Measurements from ENCODE around the gene CD2AP.

DNA sequence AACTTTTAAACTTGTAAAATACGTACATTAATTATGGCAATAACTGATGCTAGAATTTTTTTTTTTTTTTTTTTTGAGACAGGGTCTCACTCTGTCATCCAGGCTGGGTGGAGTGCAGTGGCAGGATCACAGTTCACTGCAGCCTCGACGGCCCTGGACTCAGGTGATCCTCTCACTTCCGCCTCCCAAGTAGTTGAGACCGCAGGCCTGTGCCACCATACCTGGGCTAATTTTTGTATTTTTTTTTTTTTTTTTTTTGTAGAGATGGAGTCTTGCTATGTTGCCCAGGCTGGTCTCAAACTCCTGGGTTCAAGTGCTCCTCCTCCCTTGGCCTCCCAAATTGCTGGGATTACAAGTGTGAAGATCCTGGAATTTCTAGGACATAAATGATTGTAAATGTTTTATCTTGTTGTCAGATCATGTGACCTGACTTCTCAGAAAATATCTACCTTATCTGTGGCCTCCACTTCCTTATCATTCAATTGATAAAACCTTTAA is 2.2 kb upstream of the CD2AP start:
- TF ChIP-seq CTCF (IDR thresholded peaks at IDR 0.05; ENCODE audit: insufficient read depth, low read depth, low read length) = no peak
- no peak for TF ChIP-seq EZH2 (IDR thresholded peaks at IDR 0.05; ENCODE audit: insufficient read depth, low read length)
